Neuronal stem cell (in vitro differentiated cells): ENCODE measurements around the gene HMCN1.

Source experiments
- DNase-seq: peaks from one replicate; pipeline ENCODE4 v3.0.0-alpha.2; 2013; ENCODE audit warnings: low spot score
- H2AFZ ChIP-seq: one replicate; pipeline ENCODE4 v1.6.1; 2013; ENCODE audit warnings: mild to moderate bottlenecking, low read length, inconsistent platforms
- H2AK5ac ChIP-seq: 2 replicates; pipeline ENCODE4 v1.6.1; 2013; ENCODE audit warnings: low read depth, mild to moderate bottlenecking, inconsistent platforms, low read length, moderate library complexity, mixed read lengths
- H2BK120ac ChIP-seq: 2 replicates; pipeline ENCODE4 v1.6.1; 2013; ENCODE audit warnings: low read depth, mild to moderate bottlenecking, inconsistent platforms, low read length, moderate library complexity, mixed read lengths
- H2BK12ac ChIP-seq: one replicate; pipeline ENCODE4 v1.6.1; 2013; ENCODE audit warnings: low read length, inconsistent platforms
- H2BK15ac ChIP-seq: 2 replicates; pipeline ENCODE4 v1.6.1; 2013; ENCODE audit warnings: mild to moderate bottlenecking, low read length, inconsistent platforms, mixed read lengths
- H2BK5ac ChIP-seq: one replicate; pipeline ENCODE4 v1.6.1; 2013; ENCODE audit warnings: inconsistent platforms, mild to moderate bottlenecking, low read length, moderate library complexity
- H3K14ac ChIP-seq: one replicate; pipeline ENCODE4 v1.6.1; 2013; ENCODE audit warnings: low read length, inconsistent platforms
- H3K18ac ChIP-seq: 2 replicates; pipeline ENCODE4 v1.6.1; 2013; ENCODE audit warnings: low read length, inconsistent platforms
- H3K23ac ChIP-seq: 2 replicates; pipeline ENCODE4 v1.6.1; 2013; ENCODE audit warnings: low read depth, mild to moderate bottlenecking, mixed read lengths, low read length, inconsistent platforms; ENCODE audit not compliant: poor library complexity
- H3K27ac ChIP-seq: replicated peaks from 3 replicates; pipeline ENCODE4 v1.5.1; 2013; ENCODE audit warnings: low read length, inconsistent platforms
- H3K27me3 ChIP-seq, 3 experiments: 2 replicates each; pipeline ENCODE4 v1.6.1; 2013; ENCODE audit warnings: low read length in 3 of 3, mild to moderate bottlenecking in 2 of 3, inconsistent platforms in 1 of 3, low read depth in 1 of 3, mixed read lengths in 1 of 3, moderate library complexity in 1 of 3; ENCODE audit not compliant: control insufficient read depth in 3 of 3, insufficient read depth in 3 of 3
- H3K36me3 ChIP-seq, 2 donors: replicated peaks in 1 of 2; 2 replicates each; pipeline ENCODE4 v1.6.1; 2013; ENCODE audit warnings: low read length in 2 of 2; ENCODE audit not compliant: control insufficient read depth in 2 of 2, insufficient read depth in 2 of 2
- H3K4ac ChIP-seq: 2 replicates; pipeline ENCODE4 v1.6.1; 2013; ENCODE audit warnings: inconsistent platforms, mild to moderate bottlenecking, low read length, moderate library complexity
- H3K4me1 ChIP-seq, 2 donors: 1 replicate in 1 of 2; 2 replicates in 1 of 2; pipeline ENCODE4 v1.6.1; 2013; ENCODE audit warnings: low read length in 2 of 2, low read depth in 1 of 2; ENCODE audit not compliant: control insufficient read depth in 2 of 2, insufficient read depth in 1 of 2
- H3K4me2 ChIP-seq: one replicate; pipeline ENCODE4 v1.6.1; 2013; ENCODE audit warnings: mild to moderate bottlenecking, low read length, inconsistent platforms; ENCODE audit not compliant: insufficient read depth, poor library complexity, severe bottlenecking
- H3K4me3 ChIP-seq, 2 donors: 2 replicates each; pipeline ENCODE4 v1.5.1; 2013; ENCODE audit warnings: low read length in 2 of 2, mild to moderate bottlenecking in 2 of 2, inconsistent platforms in 1 of 2, moderate library complexity in 1 of 2
- H3K79me1 ChIP-seq: one replicate; pipeline ENCODE4 v1.6.1; 2013; ENCODE audit warnings: low read depth, mild to moderate bottlenecking, inconsistent platforms, low read length, moderate library complexity
- H3K9ac ChIP-seq: one replicate; pipeline ENCODE4 v1.6.1; 2013; ENCODE audit warnings: mild to moderate bottlenecking, low read depth, low read length, inconsistent platforms; ENCODE audit not compliant: poor library complexity
- H3K9me3 ChIP-seq, 2 donors: replicated peaks in 1 of 2; 2 replicates each; pipeline versions ENCODE3 to v1.6.1; 2013; ENCODE audit warnings: low read length in 2 of 2, mild to moderate bottlenecking in 2 of 2, inconsistent platforms in 1 of 2, low read depth in 1 of 2, mixed read lengths in 1 of 2, moderate library complexity in 1 of 2; ENCODE audit not compliant: control insufficient read depth in 2 of 2, insufficient read depth in 1 of 2
- H4K8ac ChIP-seq: one replicate; pipeline ENCODE4 v1.6.1; 2013; ENCODE audit warnings: low read depth, mild to moderate bottlenecking, inconsistent platforms, low read length, moderate library complexity
- H4K91ac ChIP-seq: one replicate; pipeline ENCODE4 v1.6.1; 2013; ENCODE audit warnings: low read length, low read depth, mild to moderate bottlenecking, inconsistent platforms; ENCODE audit not compliant: poor library complexity
- WGBS, 2 donors: extraction: QIAGEN DNeasy Blood & Tissue Kit; methylation state at CpG; one replicate each; pipeline ENCODE4 v1.1.7; 2013; ENCODE audit warnings: missing lambda C conversion rate in 2 of 2, mixed read lengths in 1 of 2; ENCODE audit not compliant: insufficient read length in 2 of 2, insufficient replicate concordance in 1 of 2; ENCODE audit errors: extremely low coverage in 2 of 2; 5-methylcytosine and 5-hydroxymethylcytosine counted together

HMCN1 gene

DNA sequence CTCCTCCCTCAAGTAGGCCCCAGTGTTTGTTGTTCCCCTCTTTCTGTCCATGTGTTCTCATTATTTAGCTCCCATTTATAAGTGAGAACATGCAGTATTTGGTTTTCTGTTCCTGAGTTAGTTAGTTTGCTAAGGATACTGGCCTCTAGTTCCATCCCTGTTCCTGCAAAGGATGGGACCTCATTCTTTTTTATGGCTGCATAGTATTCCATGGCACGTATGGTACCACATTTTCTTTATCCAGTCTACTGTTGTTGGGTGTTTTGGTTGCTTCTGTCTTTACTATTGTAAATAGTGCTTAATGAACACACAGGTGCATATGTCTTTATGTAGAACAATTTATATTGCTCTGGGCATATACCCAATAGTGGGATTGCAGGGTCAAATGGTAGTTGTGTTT lies 408.0 kb downstream of the HMCN1 start:
- Histone ChIP-seq H3K4me1 (no peaks in the 10 kb centered on the region), H3K9ac (no peak overlapping the region), H3K27ac (no peak overlapping the region), H2AK5ac (no peak overlapping the region), H3K4ac (no peak overlapping the region), H2BK5ac (no peak overlapping the region), H3K23ac (no peak overlapping the region), H3K14ac (no peak overlapping the region), H2BK120ac (no peak overlapping the region), H3K18ac (no peak overlapping the region), H3K79me1 (no peaks in the 10 kb centered on the region), H3K4me3 (no peak overlapping the region), H4K8ac (no peak overlapping the region), H2BK12ac (no peak overlapping the region), H4K91ac (no peak overlapping the region), H2AFZ (no peak overlapping the region), H3K27me3 (no peaks in the 10 kb centered on the region), H2BK15ac (no peak overlapping the region), H3K9me3 (no peaks in the 10 kb centered on the region), H3K36me3 (no peaks in the 10 kb centered on the region), H3K4me2 (no peak overlapping the region)
- no CpG with 5 or more reads among the region's 1 CpG for WGBS, 2 donors
- DNase-seq = no peak

DNA sequence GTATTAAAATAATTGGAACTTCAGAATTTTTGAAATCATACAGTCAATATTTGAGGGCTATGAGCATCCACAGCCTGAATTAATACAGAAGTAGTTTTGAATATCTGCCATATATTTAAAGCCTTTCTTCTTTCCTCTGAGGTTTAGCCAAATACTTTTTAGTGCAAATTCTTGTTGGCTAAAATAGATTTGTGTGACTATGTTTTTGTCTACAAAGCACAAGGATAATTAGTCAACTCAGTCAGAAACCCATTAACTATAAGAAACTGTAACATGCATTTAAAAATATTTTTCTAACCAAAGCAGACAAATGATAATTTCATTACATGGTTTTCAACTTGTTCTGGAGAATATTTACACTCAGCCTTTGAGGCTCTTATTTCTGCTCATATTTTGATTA lies 408.7 kb downstream of the HMCN1 start:
- Histone ChIP-seq H2BK15ac (no peak overlapping the region), H3K18ac (no peak overlapping the region), H3K36me3 (no peaks in the 10 kb centered on the region), H2AFZ (no peak overlapping the region), H3K4me1 (no peaks in the 10 kb centered on the region), H3K9ac (no peak overlapping the region), H3K27me3 (no peaks in the 10 kb centered on the region), H3K23ac (no peak overlapping the region), H2BK12ac (no peak overlapping the region), H3K14ac (no peak overlapping the region), H3K4ac (no peak overlapping the region), H3K27ac (no peak overlapping the region), H3K79me1 (no peaks in the 10 kb centered on the region), H2AK5ac (no peak overlapping the region), H3K4me2 (no peak overlapping the region), H2BK120ac (no peak overlapping the region), H3K9me3 (no peaks in the 10 kb centered on the region), H4K91ac (no peak overlapping the region), H4K8ac (no peak overlapping the region), H3K4me3 (no peak overlapping the region), H2BK5ac (no peak overlapping the region)
- DNase-seq = no peak

DNA sequence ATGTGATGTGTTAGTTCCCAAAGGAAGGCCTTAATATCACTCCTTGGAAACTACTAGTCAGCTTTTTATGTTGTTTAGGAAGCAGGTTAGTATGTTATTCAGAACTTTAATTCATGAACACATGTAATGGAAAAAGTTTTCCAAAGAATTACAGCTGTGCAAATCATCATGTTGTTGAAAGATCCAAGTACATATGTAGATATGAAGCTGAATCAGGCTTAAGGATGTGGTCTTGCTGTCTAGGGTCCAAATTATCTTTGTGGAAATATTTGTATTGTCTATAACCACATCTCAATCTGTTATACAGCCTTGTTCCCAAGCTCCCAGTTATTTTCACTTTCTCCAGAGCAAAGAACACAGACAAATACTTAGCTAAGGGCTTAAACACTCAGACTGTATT lies 409.3 kb downstream of the HMCN1 start:
- H3K4me1 ChIP-seq = no peaks in the 10 kb centered on the region
- H2BK15ac ChIP-seq = no peak overlapping the region

DNA sequence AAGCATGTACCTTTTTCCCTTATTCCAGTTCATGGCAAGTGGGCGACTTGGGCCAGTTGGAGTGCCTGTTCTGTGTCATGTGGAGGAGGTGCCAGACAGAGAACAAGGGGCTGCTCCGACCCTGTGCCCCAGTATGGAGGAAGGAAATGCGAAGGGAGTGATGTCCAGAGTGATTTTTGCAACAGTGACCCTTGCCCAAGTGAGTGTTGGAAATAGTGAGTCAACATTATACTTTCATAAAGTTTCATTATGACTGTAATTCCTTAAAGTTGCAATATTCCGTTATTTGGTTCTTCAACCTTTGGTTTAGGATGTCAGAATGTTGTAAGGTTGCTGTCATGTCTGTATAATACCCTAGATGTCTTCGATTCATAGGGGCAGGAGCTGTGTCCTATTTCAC lies 410.3 kb downstream of the HMCN1 start:
- Histone ChIP-seq H4K91ac (no peak overlapping the region), H3K27me3 (no peaks in the 10 kb centered on the region), H2BK15ac (no peak overlapping the region), H3K9ac (no peak overlapping the region), H3K4me1 (no peaks in the 10 kb centered on the region), H3K14ac (no peak overlapping the region), H2AK5ac (no peak overlapping the region), H3K27ac (no peak overlapping the region), H3K4ac (no peak overlapping the region), H3K36me3 (no peaks in the 10 kb centered on the region), H3K23ac (no peak overlapping the region), H2BK120ac (no peak overlapping the region), H4K8ac (no peak overlapping the region), H3K18ac (no peak overlapping the region), H2BK5ac (no peak overlapping the region), H3K79me1 (no peaks in the 10 kb centered on the region), H2BK12ac (no peak overlapping the region), H3K4me3 (peak overlapping the region in 1 of 2 donors; percentile 2), H2AFZ (no peak overlapping the region), H3K4me2 (no peak overlapping the region), H3K9me3 (no peaks in the 10 kb centered on the region)
- no CpG with 5 or more reads among the region's 5 CpGs for WGBS, 2 donors
- DNase-seq = no peak

More for the DNA sequence above, 409.3 kb downstream of the HMCN1 start:
- Histone ChIP-seq H3K23ac (no peak overlapping the region), H3K4me3 (no peak overlapping the region), H3K9ac (no peak overlapping the region), H3K36me3 (no peaks in the 10 kb centered on the region), H3K27me3 (no peaks in the 10 kb centered on the region), H4K8ac (no peak overlapping the region), H4K91ac (no peak overlapping the region), H2AK5ac (no peak overlapping the region), H2BK120ac (no peak overlapping the region), H3K18ac (no peak overlapping the region), H3K4ac (no peak overlapping the region), H3K14ac (no peak overlapping the region), H2AFZ (no peak overlapping the region), H2BK12ac (no peak overlapping the region), H3K9me3 (no peaks in the 10 kb centered on the region), H3K27ac (no peak overlapping the region), H3K79me1 (no peaks in the 10 kb centered on the region), H2BK5ac (no peak overlapping the region), H3K4me2 (no peak overlapping the region)
- DNase-seq = no peak
